Lower lobe of right lung (tissue), 2 donors: ENCODE measurements around the gene TTC28. TPM values are rescaled to one million over a fixed set of nuclear protein-coding genes. Genes with fewer than 3 reads are reported as not detected.

ENCODE experiments used
- ATAC-seq, 2 donors: fragments of 200-7000 bp; cut with Tn5 transposase; one replicate each; pipeline ENCODE4 v1.9.1; 2020 to 2022; ENCODE audit warnings: mild to moderate bottlenecking in 2 of 2, moderate library complexity in 2 of 2
- DNase-seq: peaks from one replicate; pipeline ENCODE4 v3.0.0-alpha.2; 2020
- H3K27ac ChIP-seq: fragments of 200-600 bp; one replicate; pipeline ENCODE4 v1.8.0; 2022
- H3K27me3 ChIP-seq: fragments of 200-600 bp; one replicate; pipeline ENCODE4 v1.8.0; 2022; ENCODE audit warnings: low read depth
- H3K36me3 ChIP-seq: fragments of 200-600 bp; one replicate; pipeline ENCODE4 v1.8.0; 2022; ENCODE audit warnings: mild to moderate bottlenecking
- H3K4me1 ChIP-seq: fragments of 200-600 bp; one replicate; pipeline ENCODE4 v1.8.0; 2022
- H3K4me3 ChIP-seq: fragments of 200-600 bp; one replicate; pipeline ENCODE4 v1.8.0; 2022; ENCODE audit warnings: mild to moderate bottlenecking
- H3K9me3 ChIP-seq: fragments of 200-600 bp; one replicate; pipeline ENCODE4 v1.8.0; 2022
- intact Hi-C: fragments of 100-400 bp; cut with DNase I; formaldehyde crosslinking; loops from one replicate; pipeline ENCODE4 v1.11.0; 2022
- total RNA-seq: library from RNA; stranded (reverse); fragmentation: NEBNext Ultra II Directional; extraction: Animal tissue kit (Norgen Biotek cat#: 25700); gene quantifications from one replicate; pipeline ENCODE4 v1.2.1, GENCODE V29; 2021
- TF ChIP-seq, protein P1 (sequence below): fragments of 200-600 bp; IDR thresholded peaks from one replicate; pipeline ENCODE4 v1.8.0; 2022; ENCODE audit warnings: antibody characterized with exemption, mild to moderate bottlenecking
- donor health status: DM: no; HTN: yes; CAD: no; lungs with severe emphysema.

Gene TTC28
- total RNA-seq, 1 donor from 2014 or later, result 39.6 TPM

DNA sequence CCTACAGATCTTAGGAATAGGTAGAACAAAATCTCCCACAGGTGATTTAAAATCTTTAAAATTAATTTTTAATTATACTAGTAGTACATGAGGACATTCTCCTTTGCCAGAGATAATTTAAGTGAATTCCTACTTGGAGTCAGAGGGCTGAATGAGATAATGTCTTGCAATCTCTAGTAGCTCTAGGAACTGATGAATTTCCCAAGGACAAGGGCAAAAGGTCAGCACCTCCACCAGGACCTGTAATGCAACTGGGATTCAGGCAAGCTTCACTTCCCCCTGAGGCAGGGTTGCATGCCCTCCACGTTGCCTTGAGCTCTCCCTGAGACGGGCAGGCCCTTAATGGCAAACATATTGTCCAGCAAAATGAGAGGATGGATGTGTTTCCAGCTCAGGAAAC, 430.2 kb downstream of the TTC28 start:
- intact Hi-C loops, result no loop called here

DNA sequence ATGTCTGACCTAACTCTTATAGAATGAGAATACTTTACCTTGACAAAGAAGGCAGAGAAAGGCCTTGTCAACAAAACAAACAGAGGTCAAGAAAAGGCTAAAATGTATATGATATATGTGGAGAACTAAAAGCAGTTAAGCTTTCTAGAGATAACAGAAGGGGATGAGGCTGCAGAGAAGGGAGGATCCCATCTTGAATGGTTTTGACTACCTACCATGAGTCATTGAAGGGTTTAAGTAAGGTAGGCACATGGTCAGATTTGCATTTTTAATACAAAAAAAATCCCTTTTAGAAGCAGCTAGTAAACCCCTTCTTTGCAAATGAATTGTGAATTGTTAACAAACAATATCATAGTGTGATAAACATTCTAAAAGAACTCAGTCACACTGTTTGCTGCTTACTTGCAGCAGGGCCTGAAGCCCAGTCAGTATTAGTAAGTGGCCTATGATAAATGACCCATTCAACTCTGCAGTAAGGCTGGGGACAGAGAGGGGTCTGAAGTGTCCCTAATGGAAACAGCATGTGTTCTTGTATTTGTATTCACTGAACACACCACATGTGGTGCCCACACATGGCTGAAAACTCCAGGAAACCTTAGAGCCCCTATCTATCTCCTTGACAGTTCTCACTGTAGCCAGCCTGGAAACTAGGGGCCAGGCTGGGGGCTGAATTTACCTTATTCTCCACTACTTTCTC, 431.8 kb downstream of the TTC28 start:
- Histone ChIP-seq H3K36me3 (no peaks in the 10 kb centered on the region), H3K4me1 (peaks cover 7% of the 10 kb centered on the region), H3K9me3 (no peaks in the 10 kb centered on the region), H3K27me3 (no peaks in the 10 kb centered on the region), H3K27ac (no peak overlapping the region), H3K4me3 (no peak overlapping the region)
- DNase-seq (no peak), ATAC-seq (no peak)
- TF ChIP-seq, protein P1, sequence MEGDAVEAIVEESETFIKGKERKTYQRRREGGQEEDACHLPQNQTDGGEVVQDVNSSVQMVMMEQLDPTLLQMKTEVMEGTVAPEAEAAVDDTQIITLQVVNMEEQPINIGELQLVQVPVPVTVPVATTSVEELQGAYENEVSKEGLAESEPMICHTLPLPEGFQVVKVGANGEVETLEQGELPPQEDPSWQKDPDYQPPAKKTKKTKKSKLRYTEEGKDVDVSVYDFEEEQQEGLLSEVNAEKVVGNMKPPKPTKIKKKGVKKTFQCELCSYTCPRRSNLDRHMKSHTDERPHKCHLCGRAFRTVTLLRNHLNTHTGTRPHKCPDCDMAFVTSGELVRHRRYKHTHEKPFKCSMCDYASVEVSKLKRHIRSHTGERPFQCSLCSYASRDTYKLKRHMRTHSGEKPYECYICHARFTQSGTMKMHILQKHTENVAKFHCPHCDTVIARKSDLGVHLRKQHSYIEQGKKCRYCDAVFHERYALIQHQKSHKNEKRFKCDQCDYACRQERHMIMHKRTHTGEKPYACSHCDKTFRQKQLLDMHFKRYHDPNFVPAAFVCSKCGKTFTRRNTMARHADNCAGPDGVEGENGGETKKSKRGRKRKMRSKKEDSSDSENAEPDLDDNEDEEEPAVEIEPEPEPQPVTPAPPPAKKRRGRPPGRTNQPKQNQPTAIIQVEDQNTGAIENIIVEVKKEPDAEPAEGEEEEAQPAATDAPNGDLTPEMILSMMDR, result no peak
- intact Hi-C loops, result no loop called here

More for the DNA sequence above, 430.2 kb downstream of the TTC28 start:
- DNase-seq (no peak), ATAC-seq (no peak)
- Histone ChIP-seq H3K9me3 (no peaks in the 10 kb centered on the region), H3K27ac (no peak overlapping the region), H3K4me1 (peaks cover 7% of the 10 kb centered on the region), H3K27me3 (no peaks in the 10 kb centered on the region), H3K36me3 (no peaks in the 10 kb centered on the region), H3K4me3 (no peak overlapping the region)
- TF ChIP-seq, protein P1, result no peak

DNA sequence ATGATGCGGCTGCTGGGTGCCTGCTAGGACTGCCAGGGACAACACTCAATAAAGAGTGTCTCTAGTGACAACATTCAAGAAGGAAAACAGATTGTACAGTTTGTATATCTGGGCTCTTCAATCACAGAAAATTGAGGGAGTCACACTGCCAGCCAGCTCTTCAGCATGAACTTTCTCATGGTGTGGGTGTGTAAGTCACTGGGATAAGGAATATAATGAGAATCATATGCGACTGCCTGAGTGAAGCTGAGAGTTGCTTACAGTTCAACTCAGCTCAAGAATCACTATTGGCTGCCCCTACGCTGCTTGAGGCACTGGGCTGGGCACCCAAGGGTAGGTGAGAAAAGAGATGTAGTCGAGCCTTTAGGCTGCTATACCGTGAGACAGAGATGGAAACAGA, 432.5 kb downstream of the TTC28 start:
- Histone ChIP-seq H3K36me3 (no peaks in the 10 kb centered on the region), H3K27ac (no peak overlapping the region), H3K4me1 (peaks cover 7% of the 10 kb centered on the region), H3K27me3 (no peaks in the 10 kb centered on the region), H3K4me3 (no peak overlapping the region), H3K9me3 (no peaks in the 10 kb centered on the region)
- DNase-seq (no peak), ATAC-seq (no peak)
- intact Hi-C loops, result no loop called here
- TF ChIP-seq, protein P1, result no peak

DNA sequence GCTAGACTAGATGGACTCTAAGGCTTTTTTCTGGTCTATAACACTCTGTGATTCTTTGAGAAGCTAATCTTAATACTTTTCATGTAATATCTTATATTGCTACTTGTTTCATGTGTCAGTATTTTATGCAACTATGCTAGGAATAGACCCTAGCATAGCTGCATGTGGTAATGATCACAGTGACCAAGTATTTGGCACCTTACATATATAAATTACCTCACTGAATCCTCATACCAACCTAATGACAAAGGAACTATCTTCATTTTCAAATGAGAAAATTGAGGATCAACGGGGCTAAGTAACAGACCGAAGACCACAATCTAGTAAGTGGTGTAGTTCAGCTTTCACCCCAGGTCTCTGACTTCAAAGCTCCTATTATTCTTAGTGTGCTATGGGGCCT, 433.2 kb downstream of the TTC28 start:
- intact Hi-C loops, result no loop called here
- no peaks in the 10 kb centered on the region for H3K9me3 ChIP-seq
- no peaks in the 10 kb centered on the region for H3K36me3 ChIP-seq
- no peaks in the 10 kb centered on the region for H3K27me3 ChIP-seq
- H3K4me1 ChIP-seq, result peaks cover 7% of the 10 kb centered on the region
- TF ChIP-seq, protein P1, result no peak
- DNase-seq (no peak), ATAC-seq (no peak)
- no peak overlapping the region for H3K27ac ChIP-seq
- no peak overlapping the region for H3K4me3 ChIP-seq

DNA sequence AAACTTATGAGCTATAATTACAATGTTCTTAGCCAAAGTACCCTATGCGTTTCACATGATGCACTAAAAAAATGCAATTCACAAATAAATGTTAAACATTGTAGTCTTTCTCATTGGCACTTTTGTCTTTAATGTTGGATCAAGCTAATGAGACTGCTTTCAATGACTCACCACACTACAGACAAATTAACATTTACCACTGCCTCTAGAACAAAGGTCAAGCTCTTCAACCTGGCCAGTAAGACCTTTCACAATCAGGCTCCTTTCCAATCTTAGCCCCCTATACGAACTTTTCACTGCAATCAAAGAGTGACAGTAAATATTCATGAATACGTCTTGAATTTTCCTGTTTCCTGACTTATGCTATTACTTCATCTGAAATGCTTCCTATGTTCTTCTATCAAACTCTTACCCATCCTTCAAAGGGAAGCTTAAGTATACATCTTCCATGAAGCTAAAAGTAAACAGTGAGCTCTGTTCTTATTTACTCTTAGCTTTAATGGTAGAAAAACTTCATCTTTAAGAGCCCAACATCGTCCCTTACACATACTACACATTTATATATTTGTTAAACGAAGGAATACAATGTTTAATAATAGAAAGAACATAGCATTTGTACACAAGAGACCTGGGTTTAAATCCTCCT, 433.9 kb downstream of the TTC28 start:
- Histone ChIP-seq H3K36me3 (no peaks in the 10 kb centered on the region), H3K4me1 (peaks cover 7% of the 10 kb centered on the region), H3K9me3 (no peaks in the 10 kb centered on the region), H3K27me3 (no peaks in the 10 kb centered on the region), H3K27ac (no peak overlapping the region), H3K4me3 (no peak overlapping the region)
- ATAC-seq (peak in 1 of 2 donors; percentile 59), DNase-seq (no peak)
- TF ChIP-seq, protein P1, result no peak
- intact Hi-C loops, result no loop called here
